Smooth muscle cell (in vitro differentiated cells): ENCODE data around the gene VTA1. TPM values are rescaled to one million over a fixed set of nuclear protein-coding genes. Genes with fewer than 3 reads are reported as not detected.
"Not testable (repeated sequence)": the region's sequence is repeated elsewhere in the genome, so short reads cannot be mapped to it uniquely, and the experiment has no call there.

Experiments
- DNase-seq: peaks from one replicate; lab custom pipeline; 2025; ENCODE audit not compliant: unreplicated experiment; lab: John Stamatoyannopoulos, UW
- H2AFZ ChIP-seq: fragments of 200-600 bp; sonication (generic); 2 replicates; pipeline ENCODE4 v1.6.0; 2016; ENCODE audit warnings: antibody characterized with exemption, low read depth, mild to moderate bottlenecking
- H3F3A ChIP-seq: fragments of 200-600 bp; sonication (generic); 2 replicates; pipeline ENCODE4 v1.6.0; 2017; ENCODE audit warnings: antibody characterized with exemption, low read depth
- H3K27ac ChIP-seq: fragments of 200-600 bp; sonication (generic); 2 replicates; pipeline ENCODE4 v1.5.1; 2016; ENCODE audit warnings: low read depth, mild to moderate bottlenecking
- H3K27me3 ChIP-seq: fragments of 200-600 bp; sonication (generic); 2 replicates; pipeline ENCODE4 v1.6.1; 2016; ENCODE audit warnings: low read depth, mild to moderate bottlenecking
- H3K36me3 ChIP-seq: fragments of 200-600 bp; sonication (generic); 2 replicates; pipeline ENCODE4 v1.5.1; 2016; ENCODE audit warnings: low read depth
- H3K4me1 ChIP-seq: fragments of 200-600 bp; sonication (generic); 2 replicates; pipeline ENCODE4 v1.5.1; 2016; ENCODE audit warnings: low read depth
- H3K4me2 ChIP-seq: fragments of 200-600 bp; sonication (generic); 2 replicates; pipeline ENCODE4 v1.6.0; 2016; ENCODE audit warnings: mild to moderate bottlenecking
- H3K4me3 ChIP-seq: fragments of 200-600 bp; sonication (generic); 2 replicates; pipeline ENCODE4 v1.5.1; 2016; ENCODE audit warnings: mild to moderate bottlenecking
- H3K79me2 ChIP-seq: fragments of 200-600 bp; sonication (generic); 2 replicates; pipeline ENCODE4 v1.6.0; 2016; ENCODE audit warnings: low read depth, mild to moderate bottlenecking
- H3K9ac ChIP-seq: fragments of 200-600 bp; sonication (generic); 2 replicates; pipeline ENCODE4 v1.6.0; 2016; ENCODE audit warnings: low read depth
- H3K9me3 ChIP-seq: fragments of 200-600 bp; sonication (generic); replicated peaks from 2 replicates; pipeline ENCODE4 v1.5.1; 2016; ENCODE audit warnings: low read depth
- H4K20me1 ChIP-seq: fragments of 200-600 bp; sonication (generic); 2 replicates; pipeline ENCODE4 v1.6.0; 2016; ENCODE audit warnings: low read depth
- WGBS: methylation state at CpG from one replicate; pipeline ENCODE4 v1.1.7; 2016; ENCODE audit warnings: low lambda C conversion rate; 5-methylcytosine and 5-hydroxymethylcytosine counted together
- polyA plus RNA-seq: library from polyadenylated mRNA; unstranded; fragments of >200 nt; fragmentation: Nextera tagmentation; extraction: Ambion mirVana; gene quantifications from 2 replicates; pipeline ENCODE4 v1.2.1, GENCODE V29; 2016
- total RNA-seq: library from RNA; depleted of rRNA; stranded (reverse); fragments of >200 nt; gene quantifications from 2 replicates; pipeline ENCODE4 v1.2.3, GENCODE V29; 2014
- TF ChIP-seq, protein P1 (sequence below): fragments of 200-600 bp; sonication (generic); IDR thresholded peaks from 2 replicates; pipeline ENCODE4 v1.5.1; 2017; ENCODE audit warnings: borderline replicate concordance, mild to moderate bottlenecking, antibody characterized with exemption; ENCODE audit not compliant: insufficient read depth, poor library complexity, severe bottlenecking

The VTA1 gene
- total and polyA plus RNA-seq, 2 experiments from 2014 or later, result 58.5 to 94.1 TPM

DNA sequence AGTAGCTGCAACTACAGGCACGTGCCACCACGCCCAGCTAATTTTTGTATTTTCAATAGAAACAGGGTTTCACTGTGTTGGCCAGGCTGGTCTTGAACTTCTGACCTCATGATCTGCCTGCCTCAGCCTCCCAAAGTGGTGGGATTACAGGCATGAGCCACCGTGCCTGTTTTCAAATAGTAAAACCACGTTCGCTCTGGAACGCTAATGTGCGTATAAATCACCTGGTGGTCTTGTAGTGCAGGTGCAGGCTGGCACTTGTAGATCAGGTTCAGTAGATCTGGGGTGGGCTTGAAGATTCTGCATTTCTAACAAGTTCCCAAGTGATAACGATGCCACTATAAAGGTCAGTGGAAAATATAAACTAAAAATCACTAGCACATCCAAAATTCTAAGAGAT lies 41.3 kb downstream of the VTA1 start:
- not testable (repeated sequence) for H3K4me1 ChIP-seq, H4K20me1 ChIP-seq, H3K9me3 ChIP-seq, H3K4me2 ChIP-seq, H3K27ac ChIP-seq, H3K9ac ChIP-seq, H3K79me2 ChIP-seq, DNase-seq, H3K36me3 ChIP-seq, H3F3A ChIP-seq, H2AFZ ChIP-seq, H3K27me3 ChIP-seq, H3K4me3 ChIP-seq
- 95% methylated on average over 8 of the region's 8 CpGs for WGBS
- TF ChIP-seq, protein P1, sequence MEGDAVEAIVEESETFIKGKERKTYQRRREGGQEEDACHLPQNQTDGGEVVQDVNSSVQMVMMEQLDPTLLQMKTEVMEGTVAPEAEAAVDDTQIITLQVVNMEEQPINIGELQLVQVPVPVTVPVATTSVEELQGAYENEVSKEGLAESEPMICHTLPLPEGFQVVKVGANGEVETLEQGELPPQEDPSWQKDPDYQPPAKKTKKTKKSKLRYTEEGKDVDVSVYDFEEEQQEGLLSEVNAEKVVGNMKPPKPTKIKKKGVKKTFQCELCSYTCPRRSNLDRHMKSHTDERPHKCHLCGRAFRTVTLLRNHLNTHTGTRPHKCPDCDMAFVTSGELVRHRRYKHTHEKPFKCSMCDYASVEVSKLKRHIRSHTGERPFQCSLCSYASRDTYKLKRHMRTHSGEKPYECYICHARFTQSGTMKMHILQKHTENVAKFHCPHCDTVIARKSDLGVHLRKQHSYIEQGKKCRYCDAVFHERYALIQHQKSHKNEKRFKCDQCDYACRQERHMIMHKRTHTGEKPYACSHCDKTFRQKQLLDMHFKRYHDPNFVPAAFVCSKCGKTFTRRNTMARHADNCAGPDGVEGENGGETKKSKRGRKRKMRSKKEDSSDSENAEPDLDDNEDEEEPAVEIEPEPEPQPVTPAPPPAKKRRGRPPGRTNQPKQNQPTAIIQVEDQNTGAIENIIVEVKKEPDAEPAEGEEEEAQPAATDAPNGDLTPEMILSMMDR, result peak; percentile 23

DNA sequence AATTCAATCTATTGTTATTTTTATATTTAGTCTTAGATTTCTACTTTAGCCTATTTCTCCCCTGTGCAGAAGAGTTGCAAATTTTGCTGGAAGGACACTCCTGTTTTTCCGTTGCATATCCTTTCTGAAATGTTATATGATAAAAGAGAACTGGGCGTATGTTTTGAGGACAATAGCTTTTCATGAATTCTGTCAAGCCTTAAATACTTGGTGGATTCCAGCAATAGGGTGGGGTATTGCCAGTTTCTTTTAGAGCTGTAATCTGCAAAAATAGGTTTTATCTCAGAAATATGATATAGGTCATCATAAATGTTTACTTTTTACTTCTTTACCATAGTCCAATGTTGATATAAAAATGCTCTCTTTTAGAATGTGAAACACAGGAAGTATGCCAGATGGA lies 42.0 kb downstream of the VTA1 start:
- Histone ChIP-seq H3K9me3 (no peaks in the 10 kb centered on the region), H3K36me3 (peaks cover 4% of the 10 kb centered on the region), H4K20me1 (peaks cover 2% of the 10 kb centered on the region), H2AFZ (no peak overlapping the region), H3K9ac (no peak overlapping the region), H3F3A (no peaks in the 10 kb centered on the region), H3K79me2 (peaks cover 5% of the 10 kb centered on the region), H3K4me1 (no peaks in the 10 kb centered on the region), H3K27ac (no peak overlapping the region), H3K27me3 (no peaks in the 10 kb centered on the region), H3K4me2 (no peak overlapping the region), H3K4me3 (no peak overlapping the region)
- TF ChIP-seq, protein P1, result no peak
- DNase-seq, result no peak
- 99% methylated on average over 2 of the region's 2 CpGs for WGBS

DNA sequence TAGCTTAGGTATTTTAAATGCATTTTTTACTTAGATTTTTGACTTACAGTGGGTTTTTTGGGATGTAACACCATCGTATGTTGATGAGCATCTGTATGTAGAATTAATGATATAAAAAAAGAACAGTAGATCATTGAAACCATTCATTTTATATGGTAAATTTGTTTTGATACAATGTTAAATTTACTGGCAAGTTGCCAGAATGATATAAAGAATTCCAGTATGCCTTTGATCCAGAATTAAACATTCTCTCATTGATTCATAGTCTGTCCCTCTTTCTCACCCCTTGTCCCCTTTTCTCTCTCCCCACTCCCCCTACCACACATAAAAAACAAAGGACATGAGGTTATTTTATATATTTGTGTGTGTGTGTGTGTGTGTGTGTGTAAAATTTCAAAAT lies 45.3 kb downstream of the VTA1 start:
- peaks cover 12% of the 10 kb centered on the region for H4K20me1 ChIP-seq
- no peak for DNase-seq
- H3K4me3 ChIP-seq, result no peak overlapping the region
- no peaks in the 10 kb centered on the region for H3F3A ChIP-seq
- no peak overlapping the region for H3K9ac ChIP-seq
- H3K79me2 ChIP-seq, result peaks cover 10% of the 10 kb centered on the region
- H3K9me3 ChIP-seq, result no peaks in the 10 kb centered on the region
- no peaks in the 10 kb centered on the region for H3K27me3 ChIP-seq
- WGBS, result 96% methylated on average over 1 of the region's 1 CpG
- peaks cover 4% of the 10 kb centered on the region for H3K36me3 ChIP-seq
- TF ChIP-seq, protein P1, result no peak
- H3K27ac ChIP-seq, result no peak overlapping the region
- H3K4me1 ChIP-seq, result no peaks in the 10 kb centered on the region
- H3K4me2 ChIP-seq, result no peak overlapping the region
- H2AFZ ChIP-seq, result no peak overlapping the region

DNA sequence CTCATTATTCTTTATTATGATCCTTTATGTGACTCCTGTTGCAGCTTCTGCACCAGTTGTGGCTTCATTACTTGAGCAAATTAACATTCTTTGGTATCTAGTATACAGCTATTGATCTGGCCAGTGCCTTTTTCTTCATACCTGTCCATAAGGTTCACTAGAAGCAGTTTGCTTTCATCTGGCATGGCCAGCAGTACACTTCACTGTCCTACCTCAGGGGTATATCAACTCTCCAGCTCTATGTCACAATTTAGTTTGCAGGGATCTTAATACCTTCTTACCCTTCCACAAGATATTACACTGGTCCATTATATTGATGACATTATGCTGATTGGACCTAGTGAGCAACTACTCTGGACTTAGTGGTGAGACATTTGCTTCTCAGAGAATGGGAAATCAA lies 46.6 kb downstream of the VTA1 start:
- no peak overlapping the region for H3K27ac ChIP-seq
- H3K4me3 ChIP-seq, result no peak overlapping the region
- H3K4me1 ChIP-seq, result no peaks in the 10 kb centered on the region
- no peaks in the 10 kb centered on the region for H3F3A ChIP-seq
- no peaks in the 10 kb centered on the region for H3K9me3 ChIP-seq
- H3K36me3 ChIP-seq, result peaks cover 4% of the 10 kb centered on the region
- no peak for DNase-seq
- no peaks in the 10 kb centered on the region for H3K27me3 ChIP-seq
- no peak overlapping the region for H2AFZ ChIP-seq
- TF ChIP-seq, protein P1, result no peak
- H3K79me2 ChIP-seq, result peaks cover 13% of the 10 kb centered on the region
- no peak overlapping the region for H3K4me2 ChIP-seq
- peaks cover 16% of the 10 kb centered on the region for H4K20me1 ChIP-seq
- H3K9ac ChIP-seq, result no peak overlapping the region
